ENCODE data around the gene GNG2. TPM values are rescaled to one million over a fixed set of nuclear protein-coding genes. Genes with fewer than 3 reads are reported as not detected.

Gene GNG2
- total RNA-seq, 1 experiment from 2014 or later = 9.3 TPM

- intact Hi-C loops (cut with micrococcal nuclease) = no loop called here
- POLR2A ChIA-PET (ENCODE audit: unreplicated experiment) = no interaction called here
- H3K79me2 ChIP-seq (ENCODE audit: low read length) = no peaks in the 10 kb centered on the region
- DNase-seq (peak; percentile 52), ATAC-seq (peak; percentile 88)
- H2AFZ ChIP-seq (ENCODE audit: low read length) = no peak overlapping the region
- H3F3A ChIP-seq (ENCODE audit: low read length, unreplicated experiment) = no peaks in the 10 kb centered on the region
- H3K4me2 ChIP-seq (ENCODE audit: low read length) = no peak overlapping the region
- H3K4me3 ChIP-seq (ENCODE audit: low read length) = no peak overlapping the region
- H3K9me3 ChIP-seq (ENCODE audit: low read length) = no peaks in the 10 kb centered on the region
- no TSS peak for BruUV-seq (replicated peaks)
- no peaks in the 10 kb centered on the region for H3K27me3 ChIP-seq (ENCODE audit: low read length)
- CTCF ChIA-PET = no interaction called here
- H4K20me1 ChIP-seq (ENCODE audit: low read length) = no peaks in the 10 kb centered on the region
- no peaks in the 10 kb centered on the region for H3K9me2 ChIP-seq (replicated peaks; ENCODE audit: low read length)
- H3K9ac ChIP-seq (ENCODE audit: low read length) = no peak overlapping the region
- no peak for TF ChIP-seq EZH2phosphoT487 (IDR thresholded peaks at IDR 0.05; ENCODE audit: borderline replicate concordance, low read length)
- TF ChIP-seq EZH2 (IDR thresholded peaks at IDR 0.05; ENCODE audit: low read length, unreplicated experiment) = no peak
- no peak for TF ChIP-seq CTCF (conservative IDR thresholded peaks at IDR 0.05; ENCODE audit: low read depth, low read length)
- H3K36me3 ChIP-seq (ENCODE audit: low read depth, low read length) = no peaks in the 10 kb centered on the region
- no peak overlapping the region for H3K27ac ChIP-seq (ENCODE audit: low read length)
- H3K4me1 ChIP-seq (ENCODE audit: insufficient read depth, low read length) = no peaks in the 10 kb centered on the region
These were observed 11.3 kb upstream of the GNG2 start for GRCh38 chr14:51849097-51849496.

- Histone ChIP-seq H3K4me1 (ENCODE audit: insufficient read depth, low read length) (no peaks in the 10 kb centered on the region), H3K36me3 (ENCODE audit: low read depth, low read length) (no peaks in the 10 kb centered on the region), H3K4me3 (ENCODE audit: low read length) (no peak overlapping the region), H3K27me3 (ENCODE audit: low read length) (no peaks in the 10 kb centered on the region), H3K9me3 (ENCODE audit: low read length) (no peaks in the 10 kb centered on the region), H3K9ac (ENCODE audit: low read length) (no peak overlapping the region), H3K9me2 (replicated peaks; ENCODE audit: low read length) (no peaks in the 10 kb centered on the region), H3K27ac (ENCODE audit: low read length) (no peak overlapping the region), H3K4me2 (ENCODE audit: low read length) (no peak overlapping the region), H4K20me1 (ENCODE audit: low read length) (no peaks in the 10 kb centered on the region), H2AFZ (ENCODE audit: low read length) (no peak overlapping the region), H3K79me2 (ENCODE audit: low read length) (no peaks in the 10 kb centered on the region), H3F3A (ENCODE audit: low read length, unreplicated experiment) (no peaks in the 10 kb centered on the region)
- no peak for ATAC-seq
- ChIA-PET POLR2A (ENCODE audit: unreplicated experiment) (no interaction called here), CTCF (no interaction called here)
- BruUV-seq (replicated peaks) = no TSS peak
- TF ChIP-seq EZH2 (IDR thresholded peaks at IDR 0.05; ENCODE audit: low read length, unreplicated experiment) (no peak), EZH2phosphoT487 (IDR thresholded peaks at IDR 0.05; ENCODE audit: borderline replicate concordance, low read length) (no peak), CTCF (conservative IDR thresholded peaks at IDR 0.05; ENCODE audit: low read depth, low read length) (no peak)
- intact Hi-C loops (cut with micrococcal nuclease) = no loop called here
- no peak for DNase-seq
These were observed 9.8 kb upstream of the GNG2 start for GRCh38 chr14:51850651-51851050.

GRCh38 chr14:51852541-51852940, 7.9 kb upstream of the GNG2 start:
- POLR2A ChIA-PET (ENCODE audit: unreplicated experiment) = no interaction called here

More at GRCh38 chr14:51852541-51852940, 7.9 kb upstream of the GNG2 start:
- TF ChIP-seq CTCF (conservative IDR thresholded peaks at IDR 0.05; ENCODE audit: low read depth, low read length) = no peak
- TF ChIP-seq EZH2 (IDR thresholded peaks at IDR 0.05; ENCODE audit: low read length, unreplicated experiment) = no peak
- no peak for TF ChIP-seq EZH2phosphoT487 (IDR thresholded peaks at IDR 0.05; ENCODE audit: borderline replicate concordance, low read length)
- no TSS peak for BruUV-seq (replicated peaks)
- no peak overlapping the region for H3K4me2 ChIP-seq (ENCODE audit: low read length)
- CTCF ChIA-PET = interaction anchor here (1.4 kb wide), 1 partner anchor 126 kb away, joined by 7 read pairs; no protein-coding TSS in a partner anchor
- H3K4me1 ChIP-seq (ENCODE audit: insufficient read depth, low read length) = no peaks in the 10 kb centered on the region
- H3K36me3 ChIP-seq (ENCODE audit: low read depth, low read length) = no peaks in the 10 kb centered on the region
- ATAC-seq (no peak), DNase-seq (no peak)
- no peak overlapping the region for H3K9ac ChIP-seq (ENCODE audit: low read length)
- intact Hi-C loops (cut with micrococcal nuclease) = no loop called here
- no peak overlapping the region for H3K27ac ChIP-seq (ENCODE audit: low read length)
- H3K27me3 ChIP-seq (ENCODE audit: low read length) = no peaks in the 10 kb centered on the region
- H3K9me2 ChIP-seq (replicated peaks; ENCODE audit: low read length) = no peaks in the 10 kb centered on the region
- H4K20me1 ChIP-seq (ENCODE audit: low read length) = no peaks in the 10 kb centered on the region
- H3F3A ChIP-seq (ENCODE audit: low read length, unreplicated experiment) = no peaks in the 10 kb centered on the region
- no peak overlapping the region for H2AFZ ChIP-seq (ENCODE audit: low read length)
- H3K79me2 ChIP-seq (ENCODE audit: low read length) = no peaks in the 10 kb centered on the region
- no peak overlapping the region for H3K4me3 ChIP-seq (ENCODE audit: low read length)
- H3K9me3 ChIP-seq (ENCODE audit: low read length) = no peaks in the 10 kb centered on the region
